H1 (cell line): ENCODE measurements around the gene SLC9A3. TPM values are rescaled to one million over a fixed set of nuclear protein-coding genes. Genes with fewer than 3 reads are reported as not detected.

ENCODE experiments used
- CHD7 ChIP-seq: fragments of 300-600 bp; sonication (generic); IDR thresholded peaks from 2 replicates; pipeline ENCODE4 v1.7.1; 2012; ENCODE audit warnings: low read length, moderate library complexity, mild to moderate bottlenecking, inconsistent platforms; ENCODE audit not compliant: insufficient replicate concordance
- HDAC2 ChIP-seq, 2 experiments: fragments of 300-600 bp in 1 of 2; sonication (generic) in 1 of 2; IDR thresholded peaks; 2 replicates each; pipeline ENCODE4 v1.6.1; 2011 to 2012; ENCODE audit warnings: low read depth in 2 of 2, low read length in 2 of 2, mild to moderate bottlenecking in 2 of 2, moderate library complexity in 2 of 2, borderline replicate concordance in 1 of 2, inconsistent platforms in 1 of 2
- JUN ChIP-seq: IDR thresholded peaks from 2 replicates; pipeline ENCODE4 v1.6.1; 2011; ENCODE audit warnings: low read depth, mild to moderate bottlenecking, improper control_type of control experiment, low read length
- JUND ChIP-seq: IDR thresholded peaks from 2 replicates; pipeline ENCODE4 v1.6.1; 2011; ENCODE audit warnings: mild to moderate bottlenecking, improper control_type of control experiment, low read length
- KDM1A ChIP-seq: fragments of 200-600, 300-600 bp; sonication (generic); IDR thresholded peaks from 2 replicates; pipeline ENCODE4 v1.7.1; 2016; ENCODE audit warnings: mild to moderate bottlenecking, low read length, borderline replicate concordance
- KDM4A ChIP-seq: IDR thresholded peaks from one replicate; pipeline ENCODE4 v1.7.1; 2012; ENCODE audit warnings: low read depth, mild to moderate bottlenecking, moderate library complexity, low read length, inconsistent platforms; ENCODE audit not compliant: severe bottlenecking
- NRF1 ChIP-seq: IDR thresholded peaks from 2 replicates; pipeline ENCODE4 v1.6.1; 2011; ENCODE audit warnings: mild to moderate bottlenecking, low read depth, low read length, improper control_type of control experiment
- RFX5 ChIP-seq: IDR thresholded peaks from 2 replicates; pipeline ENCODE4 v1.6.1; 2011; ENCODE audit warnings: low read depth, low read length, improper control_type of control experiment, borderline replicate concordance
- RXRA ChIP-seq: IDR thresholded peaks from 2 replicates; pipeline ENCODE4 v1.6.1; 2011; ENCODE audit warnings: low read depth, mild to moderate bottlenecking, low read length, moderate library complexity; ENCODE audit not compliant: insufficient read depth
- SP1 ChIP-seq: IDR thresholded peaks from 2 replicates; pipeline ENCODE4 v1.6.1; 2011; ENCODE audit warnings: low read depth, low read length
- TBP ChIP-seq: IDR thresholded peaks from 2 replicates; pipeline ENCODE4 v1.6.1; 2011; ENCODE audit warnings: low read depth, low read length, improper control_type of control experiment
- polyA plus RNA-seq, 7 experiments: library from polyadenylated mRNA; depleted of rRNA in 3 of 7; stranded (reverse) in 5 of 7; unstranded in 2 of 7; fragments of >200 nt in 5 of 7; fragments of 200-250 nt in 2 of 7; gene quantifications; 1 replicate in 5 of 7; 2 replicates in 1 of 7; 4 replicates in 1 of 7; pipeline versions ENCODE4 v1.2.1 to v1.2.3, GENCODE V29; 2011 to 2013; ENCODE audit warnings: missing spikeins in 2 of 7, mixed read lengths in 2 of 7
- total RNA-seq: library from RNA; stranded (reverse); fragmentation: NEBNext Ultra II Directional; extraction: Animal tissue kit (Norgen Biotek cat#: 25700); gene quantifications from 2 replicates; pipeline ENCODE4 v1.2.1, GENCODE V29; 2021

The SLC9A3 gene
- total and polyA plus RNA-seq, 2 of the 8 experiments (the other 6 are each of a cell fraction or from before 2014, with no cell fraction given): 0.95 to 1.0 TPM

GRCh38 chr5:483434-484140 lies 40.7 kb downstream of the SLC9A3 start (continued):
- TF ChIP-seq CHD7: no peak
- TF ChIP-seq SP1: no peak
- TF ChIP-seq JUN: no peak
- TF ChIP-seq KDM1A: no peak
- TF ChIP-seq JUND: no peak
- no peak for TF ChIP-seq NRF1
- TF ChIP-seq HDAC2 (IDR thresholded peaks at IDR 0.05; ENCODE audit: borderline replicate concordance in 1 of 2, low read depth in 2 of 2, low read length in 2 of 2): no peak
- TF ChIP-seq TBP: no peak
- no peak for TF ChIP-seq RXRA
- TF ChIP-seq KDM4A: no peak
- TF ChIP-seq RFX5: no peak
